B cell (primary cell): ENCODE data around the gene ARL5A. TPM values are rescaled to one million over a fixed set of nuclear protein-coding genes. Genes with fewer than 3 reads are reported as not detected.

Experiments used
- ATAC-seq: fragments of 200-7000 bp; cut with Tn5 transposase; one replicate; pipeline ENCODE4 v1.10.0; 2021; ENCODE audit warnings: low read depth, mild to moderate bottlenecking, moderate number of reproducible peaks, moderate library complexity
- CTCF ChIA-PET: fragments of 350-600 bp; sonication (Branson Sonifier 250); formaldehyde crosslinking; loops from one replicate; lab custom pipeline; 2021; ENCODE audit warnings: antibody characterized with exemption, inconsistent platforms; lab: Charles Lee
- POLR2A ChIA-PET: fragments of 350-600 bp; sonication (Branson Sonifier 250); formaldehyde crosslinking; loops from one replicate; lab custom pipeline; 2021; ENCODE audit warnings: antibody characterized with exemption; lab: Charles Lee
- DNase-seq: peaks from one replicate; pipeline ENCODE4 v3.0.0; 2013
- H2AFZ ChIP-seq: 2 replicates; pipeline ENCODE4 v1.6.1; 2012; ENCODE audit warnings: mild to moderate bottlenecking, low read depth, low read length; ENCODE audit not compliant: insufficient read depth, poor library complexity, severe bottlenecking
- H3K27ac ChIP-seq, 2 donors: 1 replicate in 1 of 2; 2 replicates in 1 of 2; pipeline ENCODE4 v1.5.1; 2012 to 2013; ENCODE audit warnings: low read length in 2 of 2, mild to moderate bottlenecking in 2 of 2, moderate library complexity in 1 of 2
- H3K27me3 ChIP-seq, 4 experiments: fragments of 200-600 bp in 1 of 4; sonication (generic) in 1 of 4; replicated peaks in 1 of 4; 1 replicate in 2 of 4; 2 replicates in 2 of 4; pipeline versions ENCODE4 v1.6.1 to v1.7.0; 2013 to 2016; ENCODE audit warnings: low read length in 3 of 4, mild to moderate bottlenecking in 2 of 4, mixed read lengths in 1 of 4, moderate library complexity in 1 of 4; ENCODE audit not compliant: insufficient read depth in 4 of 4, control insufficient read depth in 3 of 4; ENCODE audit errors: control extremely low read depth in 1 of 4
- H3K36me3 ChIP-seq, 2 experiments: replicated peaks in 1 of 2; 1 replicate in 1 of 2; 2 replicates in 1 of 2; pipeline versions ENCODE4 v1.6.1 to v1.7.1; 2013; ENCODE audit warnings: low read length in 1 of 2; ENCODE audit not compliant: insufficient read depth in 2 of 2, control insufficient read depth in 1 of 2; ENCODE audit errors: control extremely low read depth in 1 of 2, extremely low read depth in 1 of 2
- H3K4me1 ChIP-seq, 2 donors: fragments of 200-600 bp in 1 of 2; sonication (generic) in 1 of 2; 1 replicate in 1 of 2; 2 replicates in 1 of 2; pipeline versions ENCODE4 v1.5.1 to v1.6.1; 2013 to 2017; ENCODE audit warnings: low read length in 2 of 2; ENCODE audit not compliant: control insufficient read depth in 2 of 2, insufficient read depth in 2 of 2
- H3K4me2 ChIP-seq: replicated peaks from 2 replicates; pipeline ENCODE3; 2012; ENCODE audit warnings: mild to moderate bottlenecking, low read depth, low read length; ENCODE audit not compliant: poor library complexity, severe bottlenecking
- H3K4me3 ChIP-seq, 5 experiments: fragments of 200-600 bp in 1 of 5; sonication (generic) in 1 of 5; 1 replicate in 3 of 5; 2 replicates in 2 of 5; pipeline versions ENCODE4 v1.5.1 to v1.7.0; 2011 to 2016; ENCODE audit warnings: low read length in 4 of 5, mild to moderate bottlenecking in 4 of 5, low read depth in 2 of 5, control low read depth in 1 of 5, moderate library complexity in 1 of 5; ENCODE audit not compliant: insufficient read depth in 1 of 5; ENCODE audit errors: control extremely low read depth in 1 of 5, extremely low read depth in 1 of 5
- H3K79me2 ChIP-seq: fragments of 200-600 bp; sonication (generic); one replicate; pipeline ENCODE4 v1.6.0; 2016; ENCODE audit warnings: low read length; ENCODE audit not compliant: control insufficient read depth, insufficient read depth
- H3K9ac ChIP-seq: fragments of 200-600 bp; sonication (generic); 2 replicates; pipeline ENCODE4 v1.6.1; 2017; ENCODE audit warnings: mild to moderate bottlenecking, low read length, moderate library complexity
- H3K9me3 ChIP-seq, 3 donors: one replicate each; pipeline versions ENCODE4 v1.6.1 to v1.7.1; 2013; ENCODE audit warnings: low read length in 2 of 3; ENCODE audit not compliant: control insufficient read depth in 2 of 3, insufficient read depth in 1 of 3; ENCODE audit errors: control extremely low read depth in 1 of 3
- H4K20me1 ChIP-seq: 2 replicates; pipeline ENCODE4 v1.6.0; 2012; ENCODE audit warnings: mild to moderate bottlenecking, low read length; ENCODE audit not compliant: insufficient read depth, control insufficient read depth, poor library complexity, severe bottlenecking
- H3K27ac Mint-ChIP-seq: one replicate; pipeline ENCODE4 v1.8.0; 2021; ENCODE audit warnings: mixed read lengths
- H3K27me3 Mint-ChIP-seq: one replicate; pipeline ENCODE4 v1.8.0; 2021; ENCODE audit warnings: mixed read lengths
- H3K4me1 Mint-ChIP-seq: one replicate; pipeline ENCODE4 v1.8.0; 2021; ENCODE audit warnings: mixed read lengths
- H3K4me3 Mint-ChIP-seq: one replicate; pipeline ENCODE4 v1.8.0; 2021; ENCODE audit warnings: mixed read lengths
- H3K9me3 Mint-ChIP-seq: one replicate; pipeline ENCODE4 v1.8.0; 2022; ENCODE audit warnings: mixed read lengths; ENCODE audit not compliant: insufficient read depth
- CTCF ChIP-seq: fragments of 200-600 bp; IDR thresholded peaks from one replicate; pipeline ENCODE4 v1.8.0; 2022; ENCODE audit warnings: antibody characterized with exemption, mild to moderate bottlenecking
- EZH2 ChIP-seq: IDR thresholded peaks from 2 replicates; pipeline ENCODE4 v1.6.1; 2012; ENCODE audit warnings: borderline replicate concordance, low read depth, mild to moderate bottlenecking, moderate library complexity, low read length; ENCODE audit not compliant: insufficient read depth, poor library complexity, severe bottlenecking
- WGBS: methylation state at CpG from one replicate; pipeline ENCODE4 v1.1.5; 2013; ENCODE audit warnings: missing lambda C conversion rate; ENCODE audit not compliant: insufficient coverage; 5-methylcytosine and 5-hydroxymethylcytosine counted together
- intact Hi-C: fragments of 100-400 bp; cut with micrococcal nuclease; formaldehyde crosslinking; loops from one replicate; pipeline ENCODE4 v1.10.0; 2022
- polyA plus RNA-seq: library from polyadenylated mRNA; depleted of rRNA; stranded (reverse); fragments of >200 nt; gene quantifications from 2 replicates; pipeline ENCODE4 v1.2.3, GENCODE V29; 2012
- total RNA-seq, 2 donors: library from RNA; stranded (reverse); fragments of 120-200 nt in 1 of 2; gene quantifications; 1 replicate in 1 of 2; 2 replicates in 1 of 2; pipeline versions ENCODE4 v1.2.3 to v1.2.4, GENCODE V29; 2013 to 2022

The ARL5A gene
- total and polyA plus RNA-seq, 2 donors (not counting 1 experiment from before 2014, with no cell fraction given), result 18.2 to 54.1 TPM

GRCh38 chr2:151754253-151754897 is 73.8 kb downstream of the ARL5A start:
- H3K4me1 ChIP-seq, result no peaks in the 10 kb centered on the region
- H3K27ac Mint-ChIP-seq, result no peak overlapping the region
- intact Hi-C loops, result no loop called here
- no peak overlapping the region for H3K4me3 ChIP-seq
- H4K20me1 ChIP-seq, result no peaks in the 10 kb centered on the region
- CTCF ChIA-PET, result interaction anchor here (1.8 kb wide), 1 partner anchor 17 kb away, joined by 7 read pairs; no protein-coding TSS in a partner anchor
- H3K4me1 Mint-ChIP-seq, result peaks cover 7% of the 10 kb centered on the region
- H3K9me3 ChIP-seq, result no peaks in the 10 kb centered on the region
- WGBS, result no CpG with 5 or more reads among the region's 1 CpG
- H3K27me3 ChIP-seq, result no peaks in the 10 kb centered on the region
- no peak overlapping the region for H3K4me3 Mint-ChIP-seq
- no peaks in the 10 kb centered on the region for H3K79me2 ChIP-seq
- H3K9ac ChIP-seq, result no peak overlapping the region
- H3K9me3 Mint-ChIP-seq, result peaks cover 2% of the 10 kb centered on the region
- no peak overlapping the region for H3K4me2 ChIP-seq
- POLR2A ChIA-PET, result no interaction called here
- no peak for ATAC-seq
- DNase-seq, result no peak
- no peak overlapping the region for H3K27ac ChIP-seq
- no peak overlapping the region for H2AFZ ChIP-seq
- no peaks in the 10 kb centered on the region for H3K27me3 Mint-ChIP-seq
- H3K36me3 ChIP-seq, result no peaks in the 10 kb centered on the region
- no peak for TF ChIP-seq EZH2
- TF ChIP-seq CTCF, result no peak

GRCh38 chr2:151753540-151753939 is 74.7 kb downstream of the ARL5A start:
- H3K27ac Mint-ChIP-seq, result no peak overlapping the region
- H3K36me3 ChIP-seq, result no peaks in the 10 kb centered on the region
- H4K20me1 ChIP-seq, result no peaks in the 10 kb centered on the region
- H3K4me3 ChIP-seq, result no peak overlapping the region
- no peaks in the 10 kb centered on the region for H3K4me1 ChIP-seq
- intact Hi-C loops, result no loop called here
- H3K9me3 Mint-ChIP-seq, result peaks cover 2% of the 10 kb centered on the region
- no peaks in the 10 kb centered on the region for H3K27me3 Mint-ChIP-seq
- ATAC-seq, result no peak
- no peak overlapping the region for H3K27ac ChIP-seq
- ChIA-PET CTCF (no interaction called here), POLR2A (no interaction called here)
- H3K4me1 Mint-ChIP-seq, result peaks cover 5% of the 10 kb centered on the region
- H3K4me2 ChIP-seq, result no peak overlapping the region
- H3K27me3 ChIP-seq, result no peaks in the 10 kb centered on the region
- no peaks in the 10 kb centered on the region for H3K9me3 ChIP-seq
- no peak overlapping the region for H3K9ac ChIP-seq
- DNase-seq, result no peak
- no peak overlapping the region for H2AFZ ChIP-seq
- no peak overlapping the region for H3K4me3 Mint-ChIP-seq
- no peak for TF ChIP-seq CTCF
- no peak for TF ChIP-seq EZH2
- no peaks in the 10 kb centered on the region for H3K79me2 ChIP-seq
